NCI-H345 treated with DMSO at 0.1 percent for 48 hours (cell line): ENCODE measurements around the gene TYSND1.
"Not testable (repeated sequence)": the region's sequence is repeated elsewhere in the genome, so short reads cannot be mapped to it uniquely, and the experiment has no call there.

Source experiments
- DNase-seq: peaks from one replicate; lab custom pipeline; 2025; ENCODE audit not compliant: unreplicated experiment; lab: John Stamatoyannopoulos, UW

Gene TYSND1

GRCh38 chr10:70112071-70112470 is 34.4 kb downstream of the TYSND1 start:
- no peak for DNase-seq

GRCh38 chr10:70111496-70111895 is 35.0 kb downstream of the TYSND1 start:
- DNase-seq = no peak

- no peak for DNase-seq
Measured at GRCh38 chr10:70109064-70109729, 37.3 kb downstream of the TYSND1 start.

GRCh38 chr10:70106958-70107791 is 39.3 kb downstream of the TYSND1 start:
- no peak for DNase-seq

GRCh38 chr10:70101668-70102067 is 44.8 kb downstream of the TYSND1 start:
- no peak for DNase-seq

GRCh38 chr10:70101068-70101562 is 45.4 kb downstream of the TYSND1 start:
- not testable (repeated sequence) for DNase-seq

- no peak for DNase-seq
Measured at GRCh38 chr10:70098271-70098670, 48.2 kb downstream of the TYSND1 start.

GRCh38 chr10:70097459-70097858 is 49.0 kb downstream of the TYSND1 start:
- no peak for DNase-seq

GRCh38 chr10:70096705-70097420 is 49.6 kb downstream of the TYSND1 start:
- DNase-seq = no peak

GRCh38 chr10:70096016-70096704 is 50.3 kb downstream of the TYSND1 start:
- DNase-seq = no peak

- no peak for DNase-seq
Measured at GRCh38 chr10:70094250-70094649, 52.2 kb downstream of the TYSND1 start.

GRCh38 chr10:70093335-70093944 is 53.1 kb downstream of the TYSND1 start:
- no peak for DNase-seq

GRCh38 chr10:70092389-70092718 is 54.1 kb downstream of the TYSND1 start:
- no peak for DNase-seq

- DNase-seq = no peak
Measured at GRCh38 chr10:70090951-70091350, 55.5 kb downstream of the TYSND1 start.

GRCh38 chr10:70090013-70090412 is 56.5 kb downstream of the TYSND1 start:
- no peak for DNase-seq

GRCh38 chr10:70088308-70088698 is 58.2 kb downstream of the TYSND1 start:
- no peak for DNase-seq
